GM23248 (cell line): Measurements from ENCODE around the gene SSH3.

Experiments used
- EZH2 ChIP-seq: fragments of 200-600 bp; sonication (generic); IDR thresholded peaks from 2 replicates; pipeline ENCODE4 v1.6.1; 2018; ENCODE audit warnings: antibody characterized with exemption, mild to moderate bottlenecking; ENCODE audit not compliant: insufficient read depth, poor library complexity, severe bottlenecking
- EZH2phosphoT487 ChIP-seq: fragments of 200-600 bp; sonication (generic); IDR thresholded peaks from 2 replicates; pipeline ENCODE4 v1.6.1; 2018; ENCODE audit warnings: antibody characterized with exemption, moderate library complexity, mild to moderate bottlenecking, low read depth; ENCODE audit not compliant: insufficient read depth

- TF ChIP-seq EZH2 (no peak), EZH2phosphoT487 (no peak)
Observed at GRCh38 chr11:67332081-67332691, 28.9 kb downstream of the SSH3 start.
